NCI-H2227 (cell line): ENCODE measurements around the gene RBPJ.
"Not testable (repeated sequence)": the region's sequence is repeated elsewhere in the genome, so short reads cannot be mapped to it uniquely, and the experiment has no call there.

Experiments
- DNase-seq: peaks from one replicate; lab custom pipeline; 2025; ENCODE audit not compliant: unreplicated experiment; lab: John Stamatoyannopoulos, UW

Gene RBPJ

DNA sequence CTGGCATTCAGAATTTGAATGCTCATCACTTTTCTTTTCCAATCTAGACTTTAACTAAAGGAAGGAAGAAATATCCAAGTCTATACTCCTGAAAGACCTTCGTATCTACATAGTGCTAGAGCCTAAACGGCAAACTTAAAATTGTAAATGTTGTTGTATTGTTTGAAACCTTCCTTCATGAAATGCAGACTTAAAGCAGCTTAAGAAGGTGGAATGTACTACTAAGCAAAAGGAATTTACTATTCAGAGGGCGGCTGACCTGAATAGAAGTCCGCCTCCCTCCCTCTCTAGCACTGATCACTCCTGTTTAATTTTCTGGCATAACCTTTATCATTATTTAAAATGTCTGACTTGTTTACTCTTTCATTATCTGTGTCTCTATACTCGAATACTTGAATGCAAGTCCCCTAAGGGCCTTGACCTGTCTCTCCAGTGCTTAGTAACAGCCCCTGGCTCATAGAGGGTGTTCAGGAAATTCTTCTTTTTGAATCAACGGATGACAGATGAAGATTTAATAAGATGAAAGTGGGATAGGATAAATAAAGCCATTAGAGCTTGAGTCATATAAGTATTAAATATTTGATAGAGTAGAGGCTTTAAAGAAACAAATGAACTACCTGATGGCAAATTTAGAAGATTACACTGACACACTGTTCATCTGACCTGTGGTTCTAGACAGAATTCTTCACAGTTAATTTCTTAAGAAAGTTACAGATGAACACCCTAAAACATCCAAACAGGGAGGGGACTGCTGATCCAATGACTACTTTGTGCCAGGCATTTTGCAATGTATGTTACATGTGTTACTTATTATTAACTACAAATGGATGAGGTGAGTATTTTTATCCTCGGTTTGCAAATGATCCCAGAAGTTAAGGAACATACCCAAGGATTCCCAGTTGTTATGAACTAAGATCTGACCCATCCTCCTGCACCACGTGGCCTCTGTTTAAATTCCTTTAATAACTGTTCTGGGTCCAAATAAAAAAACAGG is 20.2 kb upstream of the RBPJ start:
- DNase-seq, result no peak

DNA sequence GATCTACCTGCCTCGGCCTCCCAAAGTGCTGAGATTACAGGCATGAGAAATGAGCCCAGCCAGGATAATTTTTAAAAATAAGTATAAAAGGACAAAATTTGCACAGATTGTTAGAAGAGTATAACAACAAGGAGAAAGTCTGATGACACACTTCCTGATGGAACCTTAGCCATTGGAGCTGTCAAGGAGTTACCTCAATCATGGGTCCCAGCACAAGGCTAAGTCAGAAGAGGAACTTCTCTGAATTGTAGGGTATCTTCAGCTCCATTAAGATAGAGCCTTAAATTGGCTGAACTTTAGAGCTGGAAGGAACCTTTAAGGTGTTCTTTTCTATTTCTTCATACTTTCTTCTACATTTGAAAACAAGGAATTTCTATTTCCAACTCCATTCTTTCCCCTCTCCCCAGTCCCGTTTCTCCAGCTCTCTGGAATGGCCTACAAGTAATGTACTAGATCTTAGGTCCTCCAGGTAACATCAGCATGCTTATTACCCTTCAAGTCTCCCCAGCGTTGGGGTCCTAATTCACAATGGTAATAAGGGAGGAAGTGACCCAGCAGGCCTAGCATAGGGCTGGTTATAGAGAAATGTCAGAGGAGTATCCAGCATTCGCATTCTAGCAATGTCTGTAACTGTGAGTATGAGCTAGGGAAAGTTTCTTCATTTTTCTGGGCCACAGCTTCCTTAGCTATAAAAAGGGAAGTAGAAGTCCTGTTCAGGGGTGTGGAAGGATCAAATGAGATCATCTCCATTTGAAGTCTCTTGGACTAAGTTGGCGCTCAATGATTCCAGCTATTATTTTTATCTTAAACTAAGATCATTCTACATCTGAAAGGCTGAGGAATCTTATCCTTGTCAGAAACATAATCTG is 18.5 kb upstream of the RBPJ start:
- DNase-seq, result no peak

- DNase-seq, result no peak
Measured at GRCh38 chr4:26303008-26303407, 17.8 kb upstream of the RBPJ start.

DNA sequence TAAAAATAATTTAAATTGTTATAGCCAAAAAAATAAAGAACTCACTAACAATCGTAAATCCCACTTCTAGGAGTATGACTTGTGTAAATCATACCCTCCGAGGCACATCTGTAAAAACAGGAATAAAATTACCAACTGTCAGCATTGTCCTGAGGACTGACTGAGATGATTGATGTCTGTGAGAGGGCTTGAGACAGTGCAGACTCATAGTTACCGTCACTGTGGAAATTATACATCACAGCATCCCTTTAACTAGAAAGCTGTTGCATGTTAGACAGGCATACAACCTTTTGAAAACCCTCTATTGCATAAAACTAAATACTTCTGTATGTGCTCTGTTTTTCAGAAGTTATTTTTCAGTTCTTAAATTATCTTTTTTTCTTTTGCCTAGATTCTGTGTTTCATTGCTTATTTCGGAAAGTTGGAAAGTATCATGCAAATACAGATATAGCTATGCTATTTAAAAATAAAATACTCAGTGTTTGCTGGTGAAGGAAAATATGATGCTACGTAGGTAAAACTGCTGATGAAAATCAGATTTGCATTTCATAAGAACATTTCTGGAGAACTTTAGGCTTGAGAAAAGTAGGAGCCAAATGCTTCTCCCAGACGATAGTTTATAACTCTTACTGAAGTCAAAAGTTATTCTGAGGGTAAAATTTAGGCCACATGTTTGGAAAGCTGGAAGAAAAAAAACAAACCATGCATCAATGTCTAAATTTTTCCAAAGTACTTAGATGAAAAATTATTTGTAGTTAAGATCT is 13.6 kb upstream of the RBPJ start:
- peak; percentile 78 for DNase-seq

- no peak for DNase-seq
Measured at GRCh38 chr4:26308568-26308967, 12.2 kb upstream of the RBPJ start.

GRCh38 chr4:26310264-26310663 is 10.6 kb upstream of the RBPJ start:
- DNase-seq, result no peak

GRCh38 chr4:26311633-26312032 is 9.2 kb upstream of the RBPJ start:
- no peak for DNase-seq

GRCh38 chr4:26315316-26315932 is 5.4 kb upstream of the RBPJ start:
- DNase-seq, result not testable (repeated sequence)

- no peak for DNase-seq
Measured at GRCh38 chr4:26317766-26318165, 3.0 kb upstream of the RBPJ start.

DNA sequence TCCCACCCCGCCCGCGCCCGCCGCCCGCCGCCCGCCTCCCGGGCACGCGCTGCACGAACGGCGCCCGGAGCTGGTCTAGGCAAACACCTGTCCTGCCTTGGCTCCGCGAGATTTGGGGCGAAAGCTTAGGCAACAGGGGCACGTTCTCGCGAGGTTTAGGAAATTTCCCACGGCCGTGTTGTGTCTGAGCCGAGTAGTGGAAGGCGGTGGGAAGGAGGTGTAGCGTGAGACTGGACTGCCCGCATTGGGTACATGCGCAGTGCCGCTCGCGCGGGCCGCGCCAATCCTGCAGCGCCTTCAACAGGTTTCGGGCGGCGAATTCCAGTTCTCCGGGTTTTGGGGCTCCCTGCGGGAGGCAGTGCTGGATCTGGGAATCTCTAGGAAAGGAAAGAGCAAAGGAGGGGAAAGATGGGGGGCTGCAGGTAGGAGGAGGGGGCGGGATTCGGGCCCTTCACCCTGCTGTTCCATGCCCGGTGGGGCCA is 1.3 kb upstream of the RBPJ start:
- DNase-seq, result peak; percentile 98

GRCh38 chr4:26319949-26320537 is 771 bp upstream of the RBPJ start:
- DNase-seq, result peak; percentile 53

GRCh38 chr4:26321373-26322221 is 783 bp downstream of the RBPJ start:
- peak; percentile 47 for DNase-seq

GRCh38 chr4:26322346-26322745 is 1.5 kb downstream of the RBPJ start:
- DNase-seq, result no peak

- no peak for DNase-seq
Measured at GRCh38 chr4:26323821-26324220, 3.0 kb downstream of the RBPJ start.

- DNase-seq, result no peak
Measured at GRCh38 chr4:26325191-26325590, 4.4 kb downstream of the RBPJ start.

GRCh38 chr4:26326791-26327190 is 6.0 kb downstream of the RBPJ start:
- peak; percentile 8 for DNase-seq

DNA sequence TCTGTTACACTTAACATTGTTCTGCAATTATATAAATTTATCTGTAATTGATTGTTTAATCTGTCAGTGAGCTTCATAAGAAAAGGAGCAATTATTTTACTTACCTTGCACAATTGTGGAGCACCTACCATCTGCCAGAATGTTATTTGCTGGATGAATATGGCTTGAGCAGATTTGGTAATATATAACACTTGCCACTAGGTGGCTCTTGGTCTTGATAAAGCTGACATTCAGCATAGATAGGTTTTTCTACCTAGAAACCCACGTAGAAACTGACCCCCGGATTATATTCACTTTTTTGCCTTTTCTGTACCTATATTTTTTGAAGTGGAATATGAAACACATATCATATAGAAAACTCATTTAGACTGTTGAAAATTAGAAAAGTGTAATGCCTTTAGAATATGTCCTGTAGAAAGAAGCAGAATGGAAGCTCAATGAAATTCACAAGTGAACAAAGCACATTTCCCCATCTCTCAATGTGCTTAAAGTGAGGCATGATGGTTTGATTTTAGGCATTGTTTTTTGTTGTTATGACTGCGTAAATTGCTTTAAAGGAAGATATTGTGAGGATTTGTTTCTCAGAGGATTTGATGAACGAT is 9.5 kb downstream of the RBPJ start:
- peak; percentile 63 for DNase-seq

GRCh38 chr4:26330946-26331345 is 10.1 kb downstream of the RBPJ start:
- DNase-seq, result peak; percentile 4
